Parathyroid adenoma (tissue), 2 donors: ENCODE results near the gene LAMC1.

ENCODE experiments used
- H2AFZ ChIP-seq: fragments of 300-600 bp; sonication (generic); one replicate; pipeline ENCODE4 v1.7.0; 2017; ENCODE audit warnings: antibody characterized with exemption, mild to moderate bottlenecking
- H3K27ac ChIP-seq: fragments of 300-600 bp; sonication (generic); one replicate; pipeline ENCODE4 v1.7.0; 2017
- H3K27me3 ChIP-seq: fragments of 300-600 bp; sonication (generic); one replicate; pipeline ENCODE4 v1.7.0; 2017; ENCODE audit warnings: low read length; ENCODE audit not compliant: control insufficient read depth, insufficient read depth
- H3K36me3 ChIP-seq: fragments of 300-600 bp; sonication (generic); one replicate; pipeline ENCODE4 v1.7.0; 2017; ENCODE audit warnings: low read length; ENCODE audit not compliant: control insufficient read depth, insufficient read depth
- H3K4me1 ChIP-seq: fragments of 300-600 bp; sonication (generic); one replicate; pipeline ENCODE4 v1.7.0; 2017; ENCODE audit warnings: control low read depth
- H3K4me2 ChIP-seq: fragments of 300-600 bp; sonication (generic); one replicate; pipeline ENCODE4 v1.7.0; 2017; ENCODE audit warnings: low read length
- H3K4me3 ChIP-seq: fragments of 300-600 bp; sonication (generic); one replicate; pipeline ENCODE4 v1.7.0; 2017; ENCODE audit warnings: low read depth, low read length
- H3K79me2 ChIP-seq: fragments of 300-600 bp; sonication (generic); one replicate; pipeline ENCODE4 v1.7.0; 2017; ENCODE audit warnings: control low read depth
- H3K9ac ChIP-seq: fragments of 300-600 bp; sonication (generic); one replicate; pipeline ENCODE4 v1.7.0; 2017; ENCODE audit warnings: mild to moderate bottlenecking
- H3K9me3 ChIP-seq: fragments of 300-600 bp; sonication (generic); one replicate; pipeline ENCODE4 v1.7.0; 2017; ENCODE audit warnings: low read length; ENCODE audit not compliant: control insufficient read depth
- CTCF ChIP-seq: fragments of 300-600 bp; sonication (generic); IDR thresholded peaks from one replicate; pipeline ENCODE4 v1.7.0; 2017; ENCODE audit warnings: antibody characterized with exemption, mild to moderate bottlenecking
- donor health status: primary hyperparathyroidism.

LAMC1 gene

GRCh38 chr1:183033205-183033604 is 10.0 kb downstream of the LAMC1 start:
- no peaks in the 10 kb centered on the region for H3K36me3 ChIP-seq
- H3K79me2 ChIP-seq: peaks cover 10% of the 10 kb centered on the region
- no peak for TF ChIP-seq CTCF
- no peak overlapping the region for H2AFZ ChIP-seq
- H3K27ac ChIP-seq: no peak overlapping the region
- H3K4me1 ChIP-seq: no peaks in the 10 kb centered on the region
- no peaks in the 10 kb centered on the region for H3K9me3 ChIP-seq
- no peak overlapping the region for H3K4me3 ChIP-seq
- H3K9ac ChIP-seq: no peak overlapping the region
- no peaks in the 10 kb centered on the region for H3K27me3 ChIP-seq
- H3K4me2 ChIP-seq: no peak overlapping the region

GRCh38 chr1:183034682-183035081 is 11.5 kb downstream of the LAMC1 start:
- no peak overlapping the region for H2AFZ ChIP-seq
- H3K9ac ChIP-seq: no peak overlapping the region
- no peak overlapping the region for H3K4me3 ChIP-seq
- H3K27ac ChIP-seq: no peak overlapping the region
- no peak overlapping the region for H3K4me2 ChIP-seq
- H3K9me3 ChIP-seq: no peaks in the 10 kb centered on the region
- peaks cover 7% of the 10 kb centered on the region for H3K79me2 ChIP-seq
- H3K36me3 ChIP-seq: no peaks in the 10 kb centered on the region
- no peaks in the 10 kb centered on the region for H3K27me3 ChIP-seq
- TF ChIP-seq CTCF: no peak
- H3K4me1 ChIP-seq: no peaks in the 10 kb centered on the region

- H3K4me2 ChIP-seq: no peak overlapping the region
- H3K36me3 ChIP-seq: no peaks in the 10 kb centered on the region
- no peak overlapping the region for H3K9ac ChIP-seq
- TF ChIP-seq CTCF: no peak
- peaks cover 2% of the 10 kb centered on the region for H3K79me2 ChIP-seq
- no peak overlapping the region for H3K27ac ChIP-seq
- no peaks in the 10 kb centered on the region for H3K27me3 ChIP-seq
- H2AFZ ChIP-seq: no peak overlapping the region
- H3K4me1 ChIP-seq: peaks cover 7% of the 10 kb centered on the region
- H3K9me3 ChIP-seq: no peaks in the 10 kb centered on the region
- H3K4me3 ChIP-seq: no peak overlapping the region
Observed at GRCh38 chr1:183038333-183038866, 15.2 kb downstream of the LAMC1 start.

GRCh38 chr1:183038913-183039312 is 15.7 kb downstream of the LAMC1 start:
- no peak overlapping the region for H3K4me2 ChIP-seq
- no peak for TF ChIP-seq CTCF
- no peak overlapping the region for H3K4me3 ChIP-seq
- no peak overlapping the region for H3K9ac ChIP-seq
- peaks cover 2% of the 10 kb centered on the region for H3K79me2 ChIP-seq
- no peaks in the 10 kb centered on the region for H3K36me3 ChIP-seq
- no peak overlapping the region for H2AFZ ChIP-seq
- H3K9me3 ChIP-seq: no peaks in the 10 kb centered on the region
- peaks cover 7% of the 10 kb centered on the region for H3K4me1 ChIP-seq
- no peak overlapping the region for H3K27ac ChIP-seq
- no peaks in the 10 kb centered on the region for H3K27me3 ChIP-seq

GRCh38 chr1:183039330-183039729 is 16.1 kb downstream of the LAMC1 start:
- Histone ChIP-seq H3K36me3 (no peaks in the 10 kb centered on the region), H3K79me2 (peaks cover 2% of the 10 kb centered on the region), H3K4me3 (no peak overlapping the region), H3K9ac (no peak overlapping the region), H3K27me3 (no peaks in the 10 kb centered on the region), H3K4me1 (peaks cover 7% of the 10 kb centered on the region), H3K27ac (no peak overlapping the region), H3K9me3 (no peaks in the 10 kb centered on the region), H3K4me2 (no peak overlapping the region), H2AFZ (no peak overlapping the region)
- no peak for TF ChIP-seq CTCF
